H54 (cell line): ENCODE measurements around the gene NFE2L3.
"Not testable (repeated sequence)": the region's sequence is repeated elsewhere in the genome, so short reads cannot be mapped to it uniquely, and the experiment has no call there.

Source experiments
- DNase-seq: peaks from one replicate; pipeline ENCODE4 v3.0.0; 2011; ENCODE audit warnings: low spot score, mixed read lengths; ENCODE audit not compliant: insufficient read length
- FAIRE-seq: peaks from 3 replicates; lab custom pipeline; 2011; peaks lifted over from hg19 to GRCh38; lab: Jason Lieb, UNC
- POLR2A ChIP-seq: IDR thresholded peaks from 2 replicates; pipeline ENCODE4 v1.6.1; 2011; ENCODE audit warnings: low read depth, mild to moderate bottlenecking, low read length

Gene NFE2L3

DNA sequence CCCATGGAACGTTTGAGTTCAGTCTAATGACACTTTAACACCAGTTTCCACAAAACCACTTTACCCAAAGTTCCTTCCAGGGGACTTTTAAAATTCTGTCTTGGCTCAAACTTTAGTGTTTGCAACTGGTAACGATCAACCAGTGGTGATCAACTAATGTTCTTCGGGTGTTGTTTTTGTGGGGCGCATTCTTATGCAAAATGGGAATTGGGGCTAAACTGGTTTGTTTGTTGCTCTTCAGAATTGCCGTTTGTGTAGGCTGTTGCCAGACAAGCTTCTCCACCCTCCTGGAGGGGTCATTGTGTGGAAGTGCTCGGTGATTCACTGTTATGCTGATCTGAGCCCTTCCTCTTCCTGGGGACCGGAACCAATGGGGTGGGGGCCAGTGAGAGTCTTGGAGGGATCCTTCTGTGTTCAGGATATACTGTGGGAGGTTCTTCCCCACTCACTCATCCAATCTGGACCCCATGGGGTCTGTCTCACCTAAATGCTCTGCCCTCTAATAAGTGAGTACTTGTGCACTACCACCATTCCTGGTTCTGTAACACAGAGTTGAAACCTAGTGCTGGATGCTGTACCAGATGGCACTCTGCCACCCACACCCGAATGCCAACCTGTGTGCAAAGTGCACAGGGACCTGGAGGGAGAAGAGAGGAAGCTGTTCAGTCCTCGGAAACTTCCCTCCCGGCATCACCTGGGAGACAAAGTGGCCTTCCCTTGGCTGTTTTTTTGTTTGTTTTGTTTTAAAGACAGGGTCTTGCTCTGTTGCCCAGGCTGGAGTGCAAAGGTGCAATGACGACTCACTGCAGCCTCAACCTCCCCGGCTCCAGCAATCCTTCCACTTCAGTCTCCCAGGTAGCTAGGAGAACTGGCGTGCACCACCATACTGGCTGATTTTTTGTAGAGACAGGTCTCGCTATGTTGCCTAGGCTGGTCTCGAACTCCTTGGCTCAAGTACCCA, 2.1 kb downstream of the NFE2L3 start:
- FAIRE-seq = peak; percentile 76
- peak; percentile 94 for DNase-seq
- no peak for TF ChIP-seq POLR2A

DNA sequence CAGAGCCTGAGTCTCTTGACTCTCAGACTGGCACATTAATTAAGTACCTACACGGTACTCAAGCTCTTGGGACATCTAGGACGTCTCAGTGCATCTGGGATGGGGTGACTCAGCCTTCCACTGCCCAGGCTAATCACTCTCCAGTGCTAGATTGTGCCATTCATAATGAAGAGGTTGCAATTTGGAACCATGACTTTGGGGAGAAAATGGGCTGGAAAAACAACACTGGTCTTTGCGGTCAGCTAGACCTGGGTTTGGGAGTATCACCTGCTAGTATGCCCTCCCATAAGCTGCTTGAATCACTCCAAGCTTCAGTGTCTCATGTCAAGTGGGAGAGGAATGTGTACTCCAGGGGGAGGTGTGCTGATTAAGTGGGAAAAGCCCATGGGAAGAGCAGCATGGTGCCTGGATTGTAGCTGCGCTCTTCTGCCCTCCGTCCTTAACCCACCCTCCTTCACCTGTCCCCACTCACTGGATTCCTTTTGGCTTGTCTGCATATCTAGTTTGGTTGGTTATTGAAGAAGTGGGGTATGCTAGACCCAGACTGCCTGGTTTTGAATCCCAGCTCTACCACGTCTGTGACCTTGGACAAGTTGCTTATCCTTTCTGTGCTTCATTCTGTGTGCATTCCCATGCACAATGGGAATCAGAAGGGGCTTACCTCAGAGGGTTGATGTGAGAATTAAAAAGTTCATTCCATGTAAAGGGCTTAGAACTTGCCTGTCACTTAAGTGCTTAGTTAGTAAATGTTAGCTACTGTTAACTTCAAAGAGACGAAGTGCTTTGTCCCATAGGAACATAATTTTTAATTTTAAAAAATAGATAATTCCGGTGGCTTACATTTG, 3.8 kb downstream of the NFE2L3 start:
- peak; percentile 55 for DNase-seq
- no peak for TF ChIP-seq POLR2A
- FAIRE-seq = peak; percentile 80

DNA sequence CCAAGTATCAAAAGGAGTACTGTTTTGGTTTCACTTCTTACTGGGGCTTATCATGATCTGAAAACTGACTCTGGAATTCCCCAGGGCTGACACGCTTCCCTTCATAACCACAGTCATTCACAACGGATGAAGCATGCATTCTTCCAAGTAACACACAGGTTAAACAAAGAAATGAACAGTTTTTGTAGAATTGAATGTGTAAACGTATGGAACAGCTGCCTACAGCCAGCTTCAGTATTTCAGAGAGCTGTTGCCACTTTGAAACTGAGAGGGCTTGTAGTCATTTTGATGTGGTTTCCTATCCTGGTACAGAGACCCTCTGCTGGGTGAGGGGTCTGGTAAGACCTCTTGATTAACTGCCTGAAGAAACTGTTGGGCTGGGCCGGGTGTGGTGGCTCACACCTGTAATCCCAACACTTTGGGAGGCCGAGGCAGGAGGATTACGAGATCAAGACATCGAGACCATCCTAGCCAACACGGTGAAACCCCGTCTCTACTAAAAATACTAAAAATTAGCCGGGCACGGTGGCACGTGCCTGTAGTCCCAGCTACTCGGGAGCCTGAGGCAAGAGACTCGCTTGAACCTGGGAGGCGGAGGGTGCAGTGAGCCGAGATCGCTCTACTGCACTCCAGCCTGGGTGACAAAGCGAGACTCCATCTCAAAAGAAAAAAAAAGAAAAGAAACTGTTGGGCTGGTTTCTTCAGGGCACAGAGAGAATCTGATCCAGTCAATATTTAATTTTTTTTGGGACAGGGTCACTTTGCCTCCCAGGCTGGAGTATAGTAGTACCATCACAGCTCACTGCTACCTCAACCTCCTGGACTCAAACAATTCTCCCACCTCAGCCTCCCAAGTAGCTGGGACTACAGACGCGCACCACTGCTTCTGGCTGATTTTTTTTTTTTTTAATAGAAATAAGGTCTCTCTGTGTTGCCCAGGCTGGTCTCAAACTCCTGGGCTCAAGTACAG, 4.7 kb downstream of the NFE2L3 start:
- FAIRE-seq (peak; percentile 64), DNase-seq (peak; percentile 57)
- no peak for TF ChIP-seq POLR2A

DNA sequence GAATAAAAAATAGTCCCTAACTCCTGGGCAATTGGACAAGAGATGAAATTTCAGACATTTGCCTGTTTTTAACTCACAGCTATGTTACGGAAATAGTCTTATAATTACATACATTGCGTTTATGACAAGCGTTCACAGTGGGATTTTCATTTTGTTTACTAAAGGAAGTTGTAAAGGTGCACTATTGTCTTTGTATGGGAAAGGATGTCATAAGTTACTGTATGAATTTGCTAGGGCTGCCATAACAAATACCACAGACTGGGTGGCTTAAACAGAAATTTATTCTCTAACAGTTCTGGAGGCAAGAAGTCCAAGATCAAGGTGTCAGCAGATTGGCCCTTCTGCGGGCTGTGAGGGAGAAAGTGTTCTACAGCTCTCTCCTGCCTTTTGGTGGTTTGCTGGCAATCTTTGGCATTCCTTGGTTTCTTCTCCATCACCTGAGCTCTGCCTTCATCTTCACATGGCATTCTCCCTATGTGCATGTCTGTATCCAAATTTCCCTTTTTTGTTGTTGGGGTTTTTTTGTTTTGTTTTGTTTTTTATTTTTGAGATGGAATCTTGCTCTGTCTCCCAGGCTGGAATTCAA, 5.6 kb downstream of the NFE2L3 start:
- FAIRE-seq = no peak
- TF ChIP-seq POLR2A = no peak
- no peak for DNase-seq

DNA sequence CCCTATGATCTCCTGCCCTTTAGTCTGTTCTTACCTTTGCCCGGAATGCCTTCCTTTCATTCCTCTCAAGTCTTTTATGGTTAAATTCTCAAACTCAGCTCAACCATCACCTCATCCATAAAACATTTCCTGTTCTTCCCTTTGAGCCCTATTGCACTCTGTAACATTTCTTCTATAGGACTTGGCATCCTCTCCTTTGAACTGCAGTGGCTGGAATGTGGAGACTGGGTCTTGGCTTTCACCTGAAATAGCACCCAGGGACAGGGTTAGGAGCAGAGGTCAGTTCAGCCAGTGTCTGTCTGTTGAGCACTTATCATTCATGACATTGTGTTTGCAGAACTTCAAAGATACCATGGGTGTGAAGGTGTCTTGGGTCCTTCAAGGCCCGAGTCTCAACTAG, 7.2 kb downstream of the NFE2L3 start:
- FAIRE-seq (peak; percentile 20), DNase-seq (peak; percentile 32)
- TF ChIP-seq POLR2A = no peak

DNA sequence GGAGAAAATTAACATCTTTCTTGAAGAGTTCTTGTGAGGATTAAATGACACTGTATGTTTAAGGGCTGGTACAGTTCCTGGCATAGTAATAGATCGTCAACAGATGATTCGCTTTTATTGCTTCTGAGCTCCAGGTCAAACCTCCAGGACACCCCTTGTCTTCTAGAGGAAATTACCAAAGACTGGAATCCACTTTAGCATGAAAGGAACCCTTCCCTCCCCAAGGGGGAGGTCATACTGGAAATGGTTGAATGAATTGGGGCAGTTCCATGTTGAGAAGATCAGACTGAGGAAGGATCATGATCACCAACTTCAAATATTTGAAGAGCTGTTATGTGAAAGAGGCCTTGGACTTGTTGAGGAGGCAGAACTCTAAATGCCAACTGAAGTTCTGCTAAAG, 8.9 kb downstream of the NFE2L3 start:
- TF ChIP-seq POLR2A = no peak
- FAIRE-seq (no peak), DNase-seq (no peak)

DNA sequence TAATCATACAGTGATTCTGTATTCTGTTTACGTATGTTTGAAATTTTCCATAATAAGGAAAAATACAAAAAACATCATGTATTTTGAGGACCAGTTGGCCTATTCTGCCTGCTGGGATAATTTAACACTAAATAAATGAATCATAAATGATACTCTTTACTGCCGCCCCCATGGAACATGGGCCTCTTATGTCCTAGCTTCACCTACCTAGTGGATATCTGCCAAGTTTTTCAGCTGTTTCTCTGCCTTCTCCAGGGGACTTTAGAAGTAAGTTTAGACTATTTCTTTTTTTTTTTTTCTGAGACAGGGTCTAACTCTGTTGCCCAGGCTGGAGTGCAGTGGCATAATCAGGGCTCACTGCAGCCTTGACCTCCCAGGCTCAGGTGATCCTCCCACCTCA, 10.4 kb downstream of the NFE2L3 start:
- no peak for TF ChIP-seq POLR2A
- FAIRE-seq (no peak), DNase-seq (no peak)

DNA sequence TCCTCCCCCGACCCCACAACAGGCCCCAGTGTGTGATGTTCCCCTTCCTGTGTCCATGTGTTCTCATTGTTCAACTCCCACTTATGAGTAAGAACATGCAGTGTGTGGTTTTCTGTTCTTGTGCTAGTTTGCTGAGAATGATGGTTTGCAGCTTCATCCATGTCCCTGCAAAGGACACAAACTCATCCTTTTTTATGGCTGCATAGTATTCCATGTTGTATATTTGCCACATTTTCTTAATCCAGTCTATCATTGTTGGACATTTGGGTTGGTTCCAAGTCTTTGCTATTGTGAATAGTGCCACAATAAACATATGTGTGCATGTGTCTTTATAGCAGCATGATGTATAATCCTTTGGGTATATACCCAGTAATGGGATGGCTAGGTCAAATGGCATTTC, 11.8 kb downstream of the NFE2L3 start:
- FAIRE-seq, DNase-seq: not testable (repeated sequence)

DNA sequence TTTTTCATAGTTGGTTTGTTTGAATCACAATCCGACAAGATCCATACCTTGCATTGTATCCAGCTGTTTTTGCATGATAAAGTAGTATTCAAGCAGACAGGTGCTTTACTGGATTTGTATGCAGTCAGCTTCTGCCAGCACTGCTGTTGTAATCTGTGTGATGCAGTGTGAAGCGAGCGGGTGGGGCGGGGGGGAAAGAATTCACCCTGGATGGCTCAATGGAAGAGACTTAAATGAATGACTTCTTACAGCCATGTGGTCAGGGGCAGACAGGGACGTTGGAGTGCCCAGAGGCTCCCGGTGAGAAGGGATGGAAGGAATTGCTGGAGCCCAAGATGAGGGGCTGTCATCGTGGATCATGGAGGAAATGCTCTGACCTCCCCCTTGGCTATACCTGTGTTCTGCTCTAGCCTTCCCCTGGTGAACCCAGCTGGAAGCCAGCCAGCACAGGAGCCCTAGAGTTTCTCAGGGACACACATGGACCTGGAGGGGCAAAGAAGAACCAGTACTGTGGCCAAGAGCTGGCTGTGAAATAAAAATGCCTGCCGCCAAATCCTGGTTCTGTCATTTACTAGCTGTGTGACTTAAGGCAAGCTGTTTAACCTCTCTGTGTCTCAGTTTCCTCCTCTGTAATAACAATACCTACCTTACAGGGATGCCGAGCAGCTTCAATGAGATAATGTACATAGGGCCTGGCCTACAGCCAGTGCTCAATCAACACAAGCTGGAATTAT, 14.1 kb downstream of the NFE2L3 start:
- FAIRE-seq (no peak), DNase-seq (no peak)
- no peak for TF ChIP-seq POLR2A

DNA sequence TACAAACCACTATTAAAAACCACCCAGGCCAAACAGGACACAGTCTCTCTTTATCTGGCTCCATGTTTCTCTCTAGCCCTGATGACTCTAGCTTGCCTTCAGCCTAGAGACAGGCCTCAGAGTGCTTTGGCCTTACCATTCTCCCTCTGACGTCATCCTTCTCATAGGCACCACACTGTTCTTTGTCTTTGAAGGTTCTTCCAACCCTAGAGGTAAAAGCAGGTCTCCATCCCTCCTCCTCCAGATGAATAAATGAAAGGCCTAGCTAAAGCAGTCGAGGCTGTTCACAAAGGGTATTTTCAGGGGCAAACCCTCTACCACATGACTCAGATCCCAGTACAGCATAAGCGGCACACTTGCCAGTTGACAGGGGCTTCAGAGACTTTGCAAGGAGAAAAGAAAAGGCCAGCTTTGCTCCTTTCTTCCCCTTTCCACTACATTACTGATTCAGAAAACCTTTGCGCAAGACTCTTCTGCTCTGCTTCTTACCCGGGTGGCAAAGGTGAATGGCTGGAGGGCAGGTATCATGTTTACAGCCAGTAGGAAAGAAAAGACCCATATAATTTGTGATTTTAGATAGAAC, 14.8 kb downstream of the NFE2L3 start:
- no peak for DNase-seq
- no peak for TF ChIP-seq POLR2A
- no peak for FAIRE-seq

DNA sequence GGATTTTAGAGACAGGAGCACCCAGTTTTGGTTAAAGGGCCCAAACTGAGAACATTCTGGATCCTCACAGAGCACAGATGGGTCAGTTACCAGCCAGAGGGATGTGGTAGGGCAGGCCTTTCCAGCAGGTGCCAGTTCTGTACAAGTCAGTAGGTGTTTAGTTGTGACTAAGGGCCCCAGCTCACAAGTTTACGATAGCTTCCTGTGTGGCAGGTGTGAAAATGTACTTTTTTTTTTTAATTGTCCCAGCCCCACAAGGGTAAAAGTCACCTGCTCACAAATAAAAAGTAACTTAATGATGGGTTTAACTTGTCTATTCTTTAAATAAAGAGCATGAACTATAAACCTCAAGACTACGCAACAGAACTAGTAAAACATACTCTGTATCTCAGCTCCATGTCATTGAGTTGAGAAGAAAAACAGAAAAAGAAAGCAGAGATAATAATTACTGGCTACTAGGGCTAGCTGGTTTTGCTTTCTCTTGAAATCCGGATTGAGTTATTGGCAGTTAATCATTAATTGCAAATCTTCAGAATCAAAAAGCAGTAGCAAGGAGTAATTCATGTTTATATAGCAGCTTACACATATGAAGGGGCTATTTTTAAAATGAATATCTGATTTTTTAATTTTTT, 15.4 kb downstream of the NFE2L3 start:
- TF ChIP-seq POLR2A = no peak
- DNase-seq (no peak), FAIRE-seq (no peak)
